CD4-positive, alpha-beta T cell (primary cell): ENCODE results near the gene KCNN3. TPM values are rescaled to one million over a fixed set of nuclear protein-coding genes. Genes with fewer than 3 reads are reported as not detected.

Experiments used
- ATAC-seq: fragments of 200-7000 bp; cut with Tn5 transposase; one replicate; pipeline ENCODE4 v1.10.0; 2022; ENCODE audit warnings: mild to moderate bottlenecking; ENCODE audit not compliant: poor library complexity
- CTCF ChIA-PET: fragments of 350-600 bp; sonication (Branson Sonifier 250); formaldehyde crosslinking; loops from one replicate; lab custom pipeline; 2021; ENCODE audit warnings: antibody characterized with exemption, inconsistent platforms; lab: Charles Lee
- POLR2A ChIA-PET: fragments of 350-600 bp; sonication (Branson Sonifier 250); formaldehyde crosslinking; loops from one replicate; lab custom pipeline; 2021; ENCODE audit warnings: antibody characterized with exemption, inconsistent platforms; lab: Charles Lee
- DNase-seq, 14 experiments: peaks; one replicate each; pipeline ENCODE4 v3.0.0-alpha.2; 2013 to 2020; ENCODE audit warnings: mixed read lengths in 2 of 14
- H3K27ac ChIP-seq, 2 donors: one replicate each; pipeline versions ENCODE4 v1.5.1 to v1.7.0; 2013; ENCODE audit warnings: low read length in 2 of 2, low read depth in 1 of 2, mild to moderate bottlenecking in 1 of 2
- H3K27me3 ChIP-seq, 2 experiments: 1 replicate in 1 of 2; 2 replicates in 1 of 2; pipeline versions ENCODE4 v1.6.1 to v1.7.0; 2013; ENCODE audit warnings: low read length in 2 of 2, control low read depth in 1 of 2, mild to moderate bottlenecking in 1 of 2, moderate library complexity in 1 of 2; ENCODE audit not compliant: insufficient read depth in 2 of 2, control insufficient read depth in 1 of 2
- H3K36me3 ChIP-seq: one replicate; pipeline ENCODE4 v1.6.1; 2013; ENCODE audit warnings: low read length, control low read depth; ENCODE audit not compliant: insufficient read depth
- H3K4me1 ChIP-seq: one replicate; pipeline ENCODE4 v1.6.1; 2013; ENCODE audit warnings: low read length, control low read depth; ENCODE audit not compliant: insufficient read depth
- H3K4me3 ChIP-seq: one replicate; pipeline ENCODE4 v1.5.1; 2013; ENCODE audit warnings: mild to moderate bottlenecking, low read length, moderate library complexity
- H3K9me3 ChIP-seq, 2 experiments: 1 replicate in 1 of 2; 2 replicates in 1 of 2; pipeline versions ENCODE4 v1.6.1 to v1.7.0; 2013; ENCODE audit warnings: low read length in 2 of 2, mild to moderate bottlenecking in 2 of 2, control low read depth in 1 of 2, moderate library complexity in 1 of 2; ENCODE audit not compliant: control insufficient read depth in 1 of 2, insufficient read depth in 1 of 2
- H3K27ac Mint-ChIP-seq: one replicate; pipeline ENCODE4 v1.8.0; 2020; ENCODE audit warnings: mixed read lengths
- H3K27me3 Mint-ChIP-seq: one replicate; pipeline ENCODE4 v1.8.0; 2021; ENCODE audit warnings: mixed read lengths
- H3K36me3 Mint-ChIP-seq: one replicate; pipeline ENCODE4 v1.8.0; 2021; ENCODE audit warnings: low read depth, mixed read lengths
- H3K4me1 Mint-ChIP-seq: one replicate; pipeline ENCODE4 v1.8.0; 2021; ENCODE audit warnings: low read depth, mixed read lengths
- H3K4me3 Mint-ChIP-seq: one replicate; pipeline ENCODE4 v1.8.0; 2020; ENCODE audit warnings: mild to moderate bottlenecking, mixed read lengths
- H3K9me3 Mint-ChIP-seq: one replicate; pipeline ENCODE4 v1.8.0; 2020; ENCODE audit warnings: mixed read lengths
- intact Hi-C, 2 experiments: fragments of 100-400 bp; cut with DNase I in 1 of 2; cut with micrococcal nuclease in 1 of 2; formaldehyde crosslinking; loops; one replicate each; pipeline versions ENCODE4 v1.15.1 to v1.9.0; 2023 to 2025; cut with DNase I, micrococcal nuclease
- total RNA-seq, 174 experiments: library from RNA in 2 of 174; stranded (reverse) in 2 of 174; gene quantifications; one replicate each; pipeline ENCODE4 v1.2.3 and lab custom pipeline; 2021 to 2026
- TF ChIP-seq, protein P1 (sequence below): fragments of 200-600 bp; IDR thresholded peaks from one replicate; pipeline ENCODE4 v1.8.0; 2022; ENCODE audit warnings: antibody characterized with exemption, mild to moderate bottlenecking

Gene KCNN3
- total RNA-seq, 2 experiments from 2014 or later: not detected

DNA sequence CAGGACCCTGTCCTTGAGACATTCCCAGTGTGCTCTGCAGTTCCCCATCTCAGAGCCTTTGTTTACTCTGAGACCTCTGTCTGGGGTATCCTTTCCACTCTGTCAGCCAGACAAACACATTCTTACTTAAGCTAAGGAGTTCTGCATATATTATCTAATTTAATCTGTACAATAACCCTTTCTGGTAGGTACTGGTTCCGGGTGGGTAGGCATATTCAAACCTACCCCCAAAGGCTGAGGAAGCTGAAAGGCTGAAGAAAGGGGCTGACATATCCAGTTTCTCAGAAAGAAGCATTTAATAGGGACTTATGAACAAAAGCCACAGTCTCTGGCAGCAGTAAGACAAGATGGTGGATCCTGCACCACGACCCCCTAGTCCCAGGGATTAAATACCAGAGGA, 53.1 kb downstream of the KCNN3 start:
- DNase-seq: no peak
- Histone ChIP-seq H3K4me3 (no peak overlapping the region), H3K27me3 (no peaks in the 10 kb centered on the region), H3K4me1 (no peaks in the 10 kb centered on the region), H3K27ac (no peak overlapping the region), H3K36me3 (no peaks in the 10 kb centered on the region), H3K9me3 (no peaks in the 10 kb centered on the region)
- intact Hi-C loops: no loop called here
- POLR2A ChIA-PET: no interaction called here
- H3K4me3 Mint-ChIP-seq: no peak overlapping the region
- CTCF ChIA-PET: no interaction called here
- H3K9me3 Mint-ChIP-seq: no peaks in the 10 kb centered on the region
- H3K27ac Mint-ChIP-seq: no peak overlapping the region
- no peak for ATAC-seq
- no peaks in the 10 kb centered on the region for H3K36me3 Mint-ChIP-seq
- H3K27me3 Mint-ChIP-seq: no peaks in the 10 kb centered on the region
- H3K4me1 Mint-ChIP-seq: no peaks in the 10 kb centered on the region
- TF ChIP-seq, protein P1, sequence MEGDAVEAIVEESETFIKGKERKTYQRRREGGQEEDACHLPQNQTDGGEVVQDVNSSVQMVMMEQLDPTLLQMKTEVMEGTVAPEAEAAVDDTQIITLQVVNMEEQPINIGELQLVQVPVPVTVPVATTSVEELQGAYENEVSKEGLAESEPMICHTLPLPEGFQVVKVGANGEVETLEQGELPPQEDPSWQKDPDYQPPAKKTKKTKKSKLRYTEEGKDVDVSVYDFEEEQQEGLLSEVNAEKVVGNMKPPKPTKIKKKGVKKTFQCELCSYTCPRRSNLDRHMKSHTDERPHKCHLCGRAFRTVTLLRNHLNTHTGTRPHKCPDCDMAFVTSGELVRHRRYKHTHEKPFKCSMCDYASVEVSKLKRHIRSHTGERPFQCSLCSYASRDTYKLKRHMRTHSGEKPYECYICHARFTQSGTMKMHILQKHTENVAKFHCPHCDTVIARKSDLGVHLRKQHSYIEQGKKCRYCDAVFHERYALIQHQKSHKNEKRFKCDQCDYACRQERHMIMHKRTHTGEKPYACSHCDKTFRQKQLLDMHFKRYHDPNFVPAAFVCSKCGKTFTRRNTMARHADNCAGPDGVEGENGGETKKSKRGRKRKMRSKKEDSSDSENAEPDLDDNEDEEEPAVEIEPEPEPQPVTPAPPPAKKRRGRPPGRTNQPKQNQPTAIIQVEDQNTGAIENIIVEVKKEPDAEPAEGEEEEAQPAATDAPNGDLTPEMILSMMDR: no peak

DNA sequence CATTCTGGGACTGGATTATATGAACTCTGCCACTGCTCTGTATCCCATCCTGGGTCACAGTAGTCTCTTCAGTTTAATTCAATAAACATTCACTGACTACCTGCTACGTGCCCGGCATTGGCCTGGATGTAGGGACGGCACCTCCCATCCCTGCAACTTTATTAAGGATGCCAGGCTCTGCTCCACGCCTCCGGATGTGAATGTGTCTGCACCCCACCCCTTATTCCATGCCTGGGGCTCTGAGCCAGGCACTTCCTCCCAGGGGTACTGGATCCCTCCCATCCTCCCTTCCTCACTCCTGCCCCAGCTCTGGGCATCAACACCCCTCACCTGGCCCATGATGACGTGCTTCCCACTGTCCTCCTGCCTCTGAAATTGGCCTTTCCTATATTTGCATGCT, 53.7 kb downstream of the KCNN3 start:
- Mint-ChIP-seq H3K4me1 (no peaks in the 10 kb centered on the region), H3K9me3 (no peaks in the 10 kb centered on the region), H3K4me3 (no peak overlapping the region), H3K36me3 (no peaks in the 10 kb centered on the region), H3K27me3 (no peaks in the 10 kb centered on the region), H3K27ac (no peak overlapping the region)
- no peak for ATAC-seq
- H3K36me3 ChIP-seq: no peaks in the 10 kb centered on the region
- intact Hi-C loops: no loop called here
- TF ChIP-seq, protein P1: no peak
- DNase-seq: no peak
- no peak overlapping the region for H3K4me3 ChIP-seq
- no peak overlapping the region for H3K27ac ChIP-seq
- ChIA-PET CTCF (no interaction called here), POLR2A (no interaction called here)
- H3K4me1 ChIP-seq: no peaks in the 10 kb centered on the region
- H3K9me3 ChIP-seq: no peaks in the 10 kb centered on the region
- no peaks in the 10 kb centered on the region for H3K27me3 ChIP-seq

DNA sequence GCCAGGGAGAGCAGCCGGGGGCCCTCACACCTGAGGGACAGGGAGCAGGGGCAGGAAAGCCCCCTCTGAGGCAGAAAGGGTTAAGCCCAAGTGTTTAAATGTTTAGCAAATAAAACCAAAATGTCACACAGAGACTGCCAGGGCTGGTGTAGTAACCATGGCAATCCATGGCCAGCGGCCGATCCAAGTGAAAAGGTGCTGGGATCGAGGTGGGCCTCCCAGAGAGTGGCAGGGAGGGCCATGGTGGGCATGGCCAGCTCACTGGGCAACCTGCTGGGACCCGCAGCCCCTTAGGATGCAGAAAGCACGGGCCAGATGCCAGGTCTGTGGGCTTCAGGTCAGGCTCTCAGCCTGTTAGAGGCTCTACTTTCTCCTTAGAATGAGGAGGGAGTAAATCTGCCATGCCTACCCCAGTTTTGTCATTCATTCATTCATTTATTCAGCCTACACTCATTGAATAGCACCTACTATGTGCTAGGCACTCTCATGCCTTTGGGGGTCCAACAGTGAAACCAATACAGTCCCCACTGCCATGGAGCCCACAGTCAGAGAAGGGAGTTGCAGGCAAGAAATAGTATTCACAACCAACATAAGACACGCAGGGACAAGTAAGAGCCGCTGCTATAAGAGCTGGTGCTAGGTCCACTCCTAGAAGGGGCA, 56.1 kb downstream of the KCNN3 start:
- H3K27ac Mint-ChIP-seq: no peak overlapping the region
- CTCF ChIA-PET: no interaction called here

More for the DNA sequence above, 56.1 kb downstream of the KCNN3 start:
- no peaks in the 10 kb centered on the region for H3K9me3 Mint-ChIP-seq
- TF ChIP-seq, protein P1: no peak
- Histone ChIP-seq H3K27ac (no peak overlapping the region), H3K4me1 (no peaks in the 10 kb centered on the region), H3K4me3 (no peak overlapping the region), H3K36me3 (no peaks in the 10 kb centered on the region), H3K27me3 (no peaks in the 10 kb centered on the region), H3K9me3 (no peaks in the 10 kb centered on the region)
- POLR2A ChIA-PET: no interaction called here
- H3K4me3 Mint-ChIP-seq: no peak overlapping the region
- intact Hi-C loops: no loop called here
- DNase-seq (no peak), ATAC-seq (no peak)
- H3K36me3 Mint-ChIP-seq: no peaks in the 10 kb centered on the region
- H3K27me3 Mint-ChIP-seq: no peaks in the 10 kb centered on the region
- no peaks in the 10 kb centered on the region for H3K4me1 Mint-ChIP-seq
